SK-N-SH treated with all-trans-retinoic acid at 6 μM for 48 hours (cell line): ENCODE data around the gene GMIP.

Experiments
- RARB ChIP-seq: fragments of 250-450 bp; sonication (Bioruptor Pico); IDR thresholded peaks from 2 replicates; pipeline ENCODE4 v1.8.0; 2021; ENCODE audit warnings: mild to moderate bottlenecking, moderate library complexity
- ZFP3 ChIP-seq: fragments of 250-450 bp; sonication (Bioruptor Pico); IDR thresholded peaks from 2 replicates; pipeline ENCODE4 v1.5.0; 2020; ENCODE audit warnings: mild to moderate bottlenecking, moderate library complexity

DNA sequence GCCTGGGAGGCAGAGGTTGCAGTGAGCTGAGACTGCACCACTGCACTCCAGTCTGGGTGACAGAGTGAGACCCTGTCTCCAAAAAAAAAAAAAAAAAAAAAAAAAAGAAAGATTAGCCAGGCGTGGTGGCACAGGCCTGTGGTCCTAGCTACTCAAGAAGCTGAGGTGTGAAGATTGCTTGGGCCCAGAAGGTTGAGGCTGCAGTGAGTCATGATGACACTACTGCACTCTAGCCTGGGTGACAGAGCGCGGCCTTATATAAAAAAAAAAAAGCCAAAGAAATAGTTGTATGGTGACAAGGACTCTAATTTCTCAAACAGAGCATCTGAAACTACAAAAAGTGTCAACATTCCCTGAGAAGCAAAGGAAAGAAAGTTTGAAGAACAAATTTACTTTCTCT, 28.4 kb downstream of the GMIP start:
- TF ChIP-seq ZFP3 (CRISPR knock-in tag) (no peak), RARB (CRISPR knock-in tag) (no peak)
